GM10248 (cell line): ENCODE results near the gene IRF2BP1.
A peak's percentile ranks its signal among the peaks of the same experiment; 100 is the strongest.

ENCODE experiments used
- CTCF ChIA-PET: fragments of 300-600 bp; sonication (Branson Sonifier 250); formaldehyde crosslinking; extraction: SDS; loops from one replicate; lab custom pipeline; 2021; ENCODE audit warnings: antibody characterized with exemption; lab: Yijun Ruan, JAX
- POLR2A ChIA-PET: fragments of 350-650 bp; sonication (Branson Sonifier 250); formaldehyde crosslinking; extraction: SDS; loops from one replicate; lab custom pipeline; 2020; ENCODE audit warnings: antibody characterized with exemption; lab: Yijun Ruan, JAX
- DNase-seq: peaks from one replicate; pipeline ENCODE4 v3.0.0; 2012; ENCODE audit errors: extremely low spot score
- CTCF ChIP-seq: IDR thresholded peaks from 2 replicates; pipeline ENCODE4 v1.5.1; 2012; ENCODE audit warnings: mild to moderate bottlenecking, low read depth; ENCODE audit errors: extremely low read depth, missing control alignments, control extremely low read depth

IRF2BP1 gene

GRCh38 chr19:45854167-45854778, 31.7 kb downstream of the IRF2BP1 start:
- no peak for TF ChIP-seq CTCF
- POLR2A ChIA-PET: no interaction called here
- DNase-seq: no peak
- CTCF ChIA-PET: interaction anchor here (1.4 to 2.3 kb wide), 4 partner anchors 9 to 31 kb away, joined by 3 to 8 read pairs (median 4); partner anchors contain the start of gene SYMPK

GRCh38 chr19:45852983-45853382, 33.0 kb downstream of the IRF2BP1 start:
- DNase-seq: no peak
- POLR2A ChIA-PET: interaction anchor here (1.2 kb wide), 1 partner anchor 10 kb away, joined by 4 read pairs; no protein-coding TSS in a partner anchor
- CTCF ChIA-PET: interaction anchor here (0.9 to 2.3 kb wide), 4 partner anchors 10 to 36 kb away, joined by 3 to 8 read pairs (median 4); partner anchors contain the start of gene SYMPK
- TF ChIP-seq CTCF: no peak

- POLR2A ChIA-PET: interaction anchor here (1.2 kb wide), 1 partner anchor 11 kb away, joined by 4 read pairs; no protein-coding TSS in a partner anchor
- no peak for DNase-seq
- no peak for TF ChIP-seq CTCF
- CTCF ChIA-PET: interaction anchor here (1.0 to 3.4 kb wide), 2 partner anchors 30 to 35 kb away, joined by 3 to 15 read pairs; no protein-coding TSS in a partner anchor
Measured at GRCh38 chr19:45852145-45852750, 33.7 kb downstream of the IRF2BP1 start.

GRCh38 chr19:45848922-45849321, 37.0 kb downstream of the IRF2BP1 start:
- peak; percentile 19 for TF ChIP-seq CTCF
- CTCF ChIA-PET: interaction anchor here (0.8 to 3.4 kb wide), 9 partner anchors 14 to 80 kb away, joined by 3 to 15 read pairs (median 3); partner anchors contain the start of genes FOXA3 and SIX5
- DNase-seq: no peak
- POLR2A ChIA-PET: no interaction called here

- TF ChIP-seq CTCF: no peak
- CTCF ChIA-PET: interaction anchor here (1.4 kb wide), 1 partner anchor 31 kb away, joined by 3 read pairs; no protein-coding TSS in a partner anchor
- DNase-seq: no peak
- POLR2A ChIA-PET: no interaction called here
Measured at GRCh38 chr19:45847663-45848062, 38.3 kb downstream of the IRF2BP1 start.

GRCh38 chr19:45842198-45842597, 43.7 kb downstream of the IRF2BP1 start:
- ChIA-PET CTCF (interaction anchor here (1.0 to 3.0 kb wide), 4 partner anchors 9 to 73 kb away, joined by 3 to 13 read pairs (median 4); partner anchors contain the start of gene SIX5), POLR2A (no interaction called here)
- DNase-seq: no peak
- TF ChIP-seq CTCF: no peak
